ENCODE measurements around the gene PTPN23. TPM values are rescaled to one million over a fixed set of nuclear protein-coding genes. Genes with fewer than 3 reads are reported as not detected.

Gene PTPN23
- total and polyA plus RNA-seq, 11 donors = 11.0 to 30.3 (median 17.4) TPM

DNA sequence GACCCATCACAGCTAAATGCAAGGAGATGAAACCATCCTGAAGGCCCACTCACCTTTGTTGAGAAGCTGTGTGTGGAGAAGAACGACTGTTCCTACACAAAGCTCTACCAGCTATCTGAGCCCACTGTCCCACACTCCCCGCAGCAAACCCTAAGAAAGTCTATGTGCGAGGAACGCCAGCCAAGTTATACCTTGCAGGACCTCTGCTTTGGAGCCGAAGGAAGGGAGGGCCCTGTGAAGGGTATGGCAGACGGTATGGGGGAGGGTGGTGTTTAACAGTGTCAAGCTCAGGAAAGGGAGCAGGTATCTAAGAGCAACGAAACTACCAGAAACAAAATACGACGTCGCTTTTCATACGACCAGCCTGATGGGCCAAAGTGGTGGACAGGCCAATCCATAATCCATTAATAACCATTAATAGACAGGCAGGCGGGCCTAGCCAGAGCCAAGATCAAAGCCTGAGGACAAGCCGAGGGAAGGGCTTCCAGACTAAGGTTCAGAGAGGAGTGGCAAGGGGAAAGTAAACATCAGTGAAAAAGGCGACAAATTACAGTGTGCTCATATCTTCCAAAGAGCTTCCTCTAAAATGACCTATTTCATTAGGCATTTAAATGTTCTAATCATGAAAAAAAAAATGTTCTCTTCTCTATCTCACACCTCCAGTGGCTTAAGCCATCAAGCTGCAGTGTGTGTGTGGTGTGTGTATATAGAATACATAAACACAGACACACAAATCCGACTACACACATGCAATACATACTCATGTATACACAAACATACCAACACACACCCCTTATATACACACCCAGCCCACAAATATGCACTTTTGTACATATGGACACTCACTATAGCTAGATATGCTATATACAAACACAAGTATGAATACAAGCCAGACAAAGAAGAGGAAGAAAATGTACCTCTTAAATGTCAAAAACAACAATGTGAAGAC lies 43.9 kb downstream of the PTPN23 start:
- peaks cover 0 to 62% (median 48%) of the 10 kb centered on the region in 9 donors for H3K36me3 ChIP-seq
- ATAC-seq (no peak), DNase-seq (no peak)
- intact Hi-C loops (cut with DNase I) = loop anchor here in 2 of 10 donors (5.0 kb wide), 1 partner anchor 53 kb away; the partner anchor contains the start of gene SCAP (in 2 of the 2)
- WGBS, 4 donors = 88 to 95% (median 94%) methylated on average over 15 of the region's 15 CpGs
- H3K4me1 ChIP-seq = peaks cover 0 to 26% (median 16%) of the 10 kb centered on the region in 12 donors
- no peaks in the 10 kb centered on the region for H3K27me3 ChIP-seq
- no peak overlapping the region for H3K27ac ChIP-seq
- no peak for TF ChIP-seq POLR2A (IDR thresholded peaks at IDR 0.05)
- no peak overlapping the region for H3K4me3 ChIP-seq
- H3K9me3 ChIP-seq = no peaks in the 10 kb centered on the region

DNA sequence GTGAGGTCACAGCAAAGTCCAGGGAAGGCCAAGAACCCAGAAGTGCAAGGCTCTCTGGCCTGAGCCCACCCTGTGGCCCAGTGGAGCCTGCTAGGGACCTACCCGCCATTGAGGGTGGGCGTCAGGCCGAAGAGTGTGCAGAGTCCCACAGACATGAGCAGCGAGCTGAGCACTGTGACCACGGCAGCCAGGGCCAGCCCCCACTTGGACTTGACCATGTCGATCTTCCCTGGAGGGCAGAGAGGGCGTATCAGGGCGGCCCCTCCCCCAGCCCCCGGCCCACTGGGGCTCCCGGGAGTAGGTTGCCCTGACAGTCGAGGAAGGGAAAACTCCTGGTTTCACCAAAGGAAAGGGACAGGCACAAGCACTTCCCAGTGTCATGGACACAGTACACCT lies 44.6 kb downstream of the PTPN23 start:
- no peak for ATAC-seq
- no peak overlapping the region for H3K27ac ChIP-seq
- TF ChIP-seq, protein P1, sequence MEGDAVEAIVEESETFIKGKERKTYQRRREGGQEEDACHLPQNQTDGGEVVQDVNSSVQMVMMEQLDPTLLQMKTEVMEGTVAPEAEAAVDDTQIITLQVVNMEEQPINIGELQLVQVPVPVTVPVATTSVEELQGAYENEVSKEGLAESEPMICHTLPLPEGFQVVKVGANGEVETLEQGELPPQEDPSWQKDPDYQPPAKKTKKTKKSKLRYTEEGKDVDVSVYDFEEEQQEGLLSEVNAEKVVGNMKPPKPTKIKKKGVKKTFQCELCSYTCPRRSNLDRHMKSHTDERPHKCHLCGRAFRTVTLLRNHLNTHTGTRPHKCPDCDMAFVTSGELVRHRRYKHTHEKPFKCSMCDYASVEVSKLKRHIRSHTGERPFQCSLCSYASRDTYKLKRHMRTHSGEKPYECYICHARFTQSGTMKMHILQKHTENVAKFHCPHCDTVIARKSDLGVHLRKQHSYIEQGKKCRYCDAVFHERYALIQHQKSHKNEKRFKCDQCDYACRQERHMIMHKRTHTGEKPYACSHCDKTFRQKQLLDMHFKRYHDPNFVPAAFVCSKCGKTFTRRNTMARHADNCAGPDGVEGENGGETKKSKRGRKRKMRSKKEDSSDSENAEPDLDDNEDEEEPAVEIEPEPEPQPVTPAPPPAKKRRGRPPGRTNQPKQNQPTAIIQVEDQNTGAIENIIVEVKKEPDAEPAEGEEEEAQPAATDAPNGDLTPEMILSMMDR (IDR thresholded peaks at IDR 0.05) = no peak
- TF ChIP-seq POLR2A (IDR thresholded peaks at IDR 0.05) = no peak
- no peaks in the 10 kb centered on the region for H3K9me3 ChIP-seq
- peaks cover 0 to 59% (median 42%) of the 10 kb centered on the region in 9 donors for H3K36me3 ChIP-seq
- WGBS, 4 donors = 87 to 92% (median 90%) methylated on average over 10 to 11 of the region's 11 CpGs
- intact Hi-C loops (cut with DNase I) = no loop called here
- no peak for DNase-seq
- H3K4me1 ChIP-seq = peaks cover 0 to 26% (median 16%) of the 10 kb centered on the region in 12 donors
- no peak overlapping the region for H3K4me3 ChIP-seq
- no peaks in the 10 kb centered on the region for H3K27me3 ChIP-seq

DNA sequence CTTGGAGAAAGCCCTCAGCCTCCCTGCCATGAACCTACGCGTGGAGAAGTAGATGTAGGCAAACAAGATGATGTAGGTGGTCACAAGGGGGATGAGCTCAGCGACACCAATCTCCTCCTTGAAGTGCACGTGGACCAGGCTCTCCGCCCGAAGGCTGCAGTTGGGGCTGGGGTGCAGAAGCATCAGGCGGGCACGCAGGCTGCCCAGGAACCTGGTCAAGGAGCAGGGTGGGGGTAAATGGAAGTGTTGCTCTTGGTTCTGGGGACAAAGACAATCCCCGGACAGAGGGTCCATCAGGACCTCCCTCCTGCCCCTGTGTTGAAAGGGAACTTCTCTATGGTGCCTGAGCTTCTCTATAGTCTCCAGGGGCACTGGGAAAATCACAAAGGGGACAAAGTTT lies 45.1 kb downstream of the PTPN23 start:
- intact Hi-C loops (cut with DNase I) = no loop called here
- peaks cover 0 to 24% (median 14%) of the 10 kb centered on the region in 12 donors for H3K4me1 ChIP-seq
- no peaks in the 10 kb centered on the region for H3K9me3 ChIP-seq
- H3K27me3 ChIP-seq = no peaks in the 10 kb centered on the region
- no peak for TF ChIP-seq POLR2A (IDR thresholded peaks at IDR 0.05)
- TF ChIP-seq, protein P1 (IDR thresholded peaks at IDR 0.05) = no peak
- no peak overlapping the region for H3K4me3 ChIP-seq
- WGBS, 4 donors = 87 to 97% (median 95%) methylated on average over 9 of the region's 9 CpGs
- H3K36me3 ChIP-seq = peaks cover 0 to 60% (median 41%) of the 10 kb centered on the region in 9 donors
- no peak overlapping the region for H3K27ac ChIP-seq
- DNase-seq = no peak
- no peak for ATAC-seq

DNA sequence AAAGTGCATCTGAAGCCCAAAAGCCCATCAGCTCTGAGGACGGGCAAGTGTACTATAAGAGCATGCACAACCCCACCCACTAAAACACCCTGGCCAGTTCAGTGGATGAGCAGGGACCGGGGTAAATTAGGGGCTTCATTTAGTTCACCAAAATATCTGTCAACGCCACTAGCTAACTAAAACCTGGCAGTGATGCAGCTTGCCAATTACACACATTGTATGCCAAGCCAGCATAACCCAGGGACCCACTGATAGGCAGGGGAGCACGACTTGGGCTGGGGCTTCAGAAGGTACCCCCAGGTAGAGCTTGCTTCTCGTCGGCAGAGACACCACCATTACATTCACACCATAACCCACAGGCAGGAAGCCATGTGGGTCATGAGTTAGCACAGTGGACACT lies 47.0 kb downstream of the PTPN23 start:
- DNase-seq (no peak), ATAC-seq (no peak)
- 80 to 97% (median 89%) methylated on average over 5 to 6 of the region's 6 CpGs for WGBS, 4 donors
- Histone ChIP-seq H3K4me1 (peaks cover 0 to 5% (median 0%) of the 10 kb centered on the region in 12 donors), H3K27me3 (no peaks in the 10 kb centered on the region), H3K4me3 (no peak overlapping the region), H3K36me3 (peaks cover 0 to 78% (median 58%) of the 10 kb centered on the region in 9 donors), H3K27ac (no peak overlapping the region), H3K9me3 (no peaks in the 10 kb centered on the region)
- TF ChIP-seq POLR2A (IDR thresholded peaks at IDR 0.05) = no peak
- TF ChIP-seq, protein P1 (IDR thresholded peaks at IDR 0.05) = no peak
- intact Hi-C loops (cut with DNase I) = no loop called here

Measured in heart left ventricle (tissue), 16 donors.